GDM1 (cell line): ENCODE results near the gene MRAS.
"Not testable (repeated sequence)": the region's sequence is repeated elsewhere in the genome, so short reads cannot be mapped to it uniquely, and the experiment has no call there.

Experiments used
- DNase-seq: peaks from one replicate; lab custom pipeline; 2025; lab: John Stamatoyannopoulos, UW

The MRAS gene

DNA sequence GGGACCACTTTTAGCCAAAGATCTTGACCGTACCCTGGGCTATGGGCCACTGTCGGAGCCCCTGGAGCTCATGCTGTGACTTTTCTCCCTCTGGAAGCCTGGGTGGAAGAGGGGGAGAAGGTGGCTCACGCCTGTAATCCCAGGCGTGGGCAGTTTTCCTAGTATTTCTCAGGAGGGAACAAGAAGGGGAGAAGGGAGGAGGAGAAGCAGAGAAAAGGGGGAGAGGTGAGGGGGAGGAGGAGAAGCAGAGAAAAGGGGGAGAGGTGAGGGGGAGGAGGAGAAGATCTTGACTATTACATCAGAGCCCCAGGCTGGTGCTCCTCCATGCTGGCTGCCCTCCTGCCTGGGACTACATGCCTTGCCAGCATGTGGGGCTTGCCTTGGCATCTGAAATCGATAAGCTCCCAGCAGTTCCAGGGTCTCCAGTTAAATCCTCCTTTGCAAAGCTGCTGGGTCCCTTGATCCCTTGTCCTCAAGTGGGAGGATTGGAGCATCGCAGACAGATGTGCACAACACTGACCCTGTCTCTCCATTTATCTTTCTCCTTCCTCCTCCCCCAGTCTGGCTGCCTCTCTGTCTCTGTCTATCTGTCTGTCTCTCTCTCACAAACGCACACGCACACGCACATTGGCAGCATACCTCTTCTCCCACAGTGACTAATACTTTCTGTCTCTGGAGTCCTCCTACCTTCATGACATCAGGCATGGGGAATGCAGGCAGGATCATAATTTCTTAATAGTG is 41.6 kb downstream of the MRAS start:
- DNase-seq: no peak

GRCh38 chr3:138390582-138390932 is 42.2 kb downstream of the MRAS start:
- no peak for DNase-seq

- DNase-seq: no peak
These were observed 45.8 kb downstream of the MRAS start for GRCh38 chr3:138394156-138394555.

DNA sequence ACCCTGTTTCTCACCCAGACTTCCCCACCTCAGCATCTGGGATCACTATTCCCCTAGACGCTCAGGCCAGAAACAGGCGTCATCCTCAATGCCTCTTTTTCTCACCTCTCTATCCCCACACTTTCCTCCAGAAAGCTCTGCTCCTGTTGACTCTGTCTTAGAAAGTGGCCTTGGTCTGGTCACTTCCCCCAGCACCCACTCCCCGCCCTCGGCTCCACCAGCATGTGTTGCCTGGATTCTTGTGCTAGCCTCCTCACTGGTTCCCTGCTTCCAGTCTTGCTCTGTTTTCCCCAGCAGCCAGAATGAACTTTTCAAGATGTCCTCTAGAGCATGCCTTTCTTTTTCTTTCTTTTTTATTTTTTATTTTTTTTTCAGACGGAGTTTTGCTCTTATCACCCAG is 46.3 kb downstream of the MRAS start:
- DNase-seq: no peak

GRCh38 chr3:138395865-138396751 is 47.7 kb downstream of the MRAS start:
- DNase-seq: no peak

DNA sequence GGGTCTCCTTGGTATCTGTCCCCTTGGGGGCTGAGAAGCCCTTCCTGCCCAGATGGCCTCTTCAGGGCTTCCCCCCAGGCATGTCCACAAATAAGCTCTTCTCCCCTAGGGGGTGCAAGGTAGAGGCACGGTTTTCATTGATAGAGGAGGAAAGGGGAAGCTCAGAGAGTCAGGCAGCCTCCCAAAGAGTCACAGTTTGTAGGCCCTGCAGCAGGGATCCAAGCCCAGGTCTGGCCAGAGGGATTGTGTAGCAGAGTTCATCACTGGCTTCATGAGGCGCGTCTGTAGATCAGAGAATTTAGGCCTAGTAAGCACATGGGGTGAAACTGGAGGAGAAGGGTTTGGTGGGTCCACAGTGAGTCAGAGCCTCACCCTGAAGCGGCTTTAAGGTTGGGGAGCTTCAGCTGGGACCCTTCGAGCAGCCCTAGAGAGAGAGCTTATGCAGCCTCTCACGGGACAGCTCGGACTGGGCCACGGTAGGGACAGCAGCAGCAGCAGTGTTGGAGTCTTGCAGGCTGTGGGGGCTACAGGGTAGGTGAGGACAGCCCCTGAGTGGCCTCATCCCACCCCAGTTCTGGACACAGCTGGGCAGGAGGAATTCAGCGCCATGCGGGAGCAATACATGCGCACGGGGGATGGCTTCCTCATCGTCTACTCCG is 48.5 kb downstream of the MRAS start:
- no peak for DNase-seq

DNA sequence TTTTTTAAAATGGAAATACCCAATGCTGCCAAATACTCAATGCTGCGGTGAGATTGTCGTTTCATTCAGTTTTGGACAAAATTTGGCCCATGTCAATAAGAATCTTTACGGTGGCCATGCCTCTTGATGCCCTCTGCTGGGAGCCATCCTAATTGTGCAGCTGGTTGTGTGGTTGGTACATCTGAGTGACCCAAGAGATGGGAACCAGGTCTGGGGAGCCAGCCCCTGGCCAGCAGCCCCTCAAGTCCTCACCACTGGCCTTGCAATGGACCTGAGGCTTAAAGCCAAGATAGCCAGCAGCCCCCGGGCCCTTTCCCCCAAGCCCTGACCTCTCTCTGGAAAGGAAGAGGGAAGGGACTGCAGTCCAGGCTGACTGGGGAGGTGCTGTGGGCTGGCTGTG is 49.6 kb downstream of the MRAS start:
- DNase-seq: no peak

- DNase-seq: no peak
These were observed 50.6 kb downstream of the MRAS start for GRCh38 chr3:138398791-138399575.

DNA sequence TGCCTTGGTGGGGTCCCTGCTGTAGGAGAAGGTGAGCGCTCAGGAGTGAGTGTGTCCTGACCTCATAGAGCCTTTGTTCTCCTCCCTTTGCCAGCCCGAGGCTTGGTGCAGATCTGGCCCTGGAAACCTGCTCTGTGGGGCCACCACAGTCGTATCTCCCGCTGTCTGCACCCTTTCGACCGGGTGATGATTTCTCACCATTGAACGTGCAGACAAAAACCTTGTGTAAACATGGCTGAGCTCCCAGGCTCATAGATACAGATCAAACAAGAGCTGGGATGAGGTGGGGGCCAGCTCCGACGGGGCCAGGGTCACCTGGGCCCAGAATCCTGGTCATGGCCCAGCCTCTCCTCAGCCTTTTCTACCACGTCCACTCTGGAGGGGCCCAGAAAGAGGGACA is 51.4 kb downstream of the MRAS start:
- DNase-seq: no peak

- DNase-seq: no peak
These were observed 52.3 kb downstream of the MRAS start for GRCh38 chr3:138400651-138401070.

- no peak for DNase-seq
These were observed 53.5 kb downstream of the MRAS start for GRCh38 chr3:138401834-138402233.

DNA sequence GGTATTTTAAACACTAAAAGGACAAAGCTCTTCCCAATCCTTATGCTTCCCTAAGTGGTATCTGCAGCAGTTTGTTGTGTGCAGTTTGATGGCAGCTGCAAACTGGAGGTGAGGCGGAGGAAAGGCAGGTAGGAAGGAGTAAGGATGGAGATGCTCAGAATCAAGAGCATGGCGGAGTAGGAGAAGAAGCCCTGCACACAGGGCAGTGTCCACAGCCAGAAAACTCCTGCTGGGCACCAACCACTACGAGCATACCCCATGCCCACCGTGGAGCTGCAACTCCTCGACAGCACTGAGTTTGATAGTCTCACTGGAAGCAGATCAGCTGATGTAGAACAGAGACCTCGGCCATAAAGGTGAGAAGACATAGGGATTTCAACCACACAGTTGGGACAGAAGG is 55.7 kb downstream of the MRAS start:
- DNase-seq: no peak

GRCh38 chr3:138405001-138405400 is 56.6 kb downstream of the MRAS start:
- no peak for DNase-seq

DNA sequence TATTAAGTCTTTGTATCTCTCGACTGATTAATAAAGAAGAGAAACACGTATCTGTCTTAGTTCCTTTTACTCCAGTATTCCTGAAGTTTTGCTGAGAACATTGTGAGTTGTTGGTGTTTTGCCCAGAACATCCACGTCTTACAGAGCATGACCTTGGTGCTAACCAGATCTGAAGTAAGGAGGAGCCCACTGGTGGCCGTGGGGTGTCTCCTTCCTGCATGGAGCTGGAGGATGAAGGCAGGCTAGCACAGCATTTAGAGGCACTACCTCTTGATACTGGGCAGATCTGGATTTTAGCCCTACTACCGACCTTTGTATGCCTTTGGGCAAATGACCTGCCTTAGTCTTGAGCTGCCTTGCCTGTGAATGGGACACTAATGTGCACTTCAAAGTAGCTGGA is 57.1 kb downstream of the MRAS start:
- no peak for DNase-seq

DNA sequence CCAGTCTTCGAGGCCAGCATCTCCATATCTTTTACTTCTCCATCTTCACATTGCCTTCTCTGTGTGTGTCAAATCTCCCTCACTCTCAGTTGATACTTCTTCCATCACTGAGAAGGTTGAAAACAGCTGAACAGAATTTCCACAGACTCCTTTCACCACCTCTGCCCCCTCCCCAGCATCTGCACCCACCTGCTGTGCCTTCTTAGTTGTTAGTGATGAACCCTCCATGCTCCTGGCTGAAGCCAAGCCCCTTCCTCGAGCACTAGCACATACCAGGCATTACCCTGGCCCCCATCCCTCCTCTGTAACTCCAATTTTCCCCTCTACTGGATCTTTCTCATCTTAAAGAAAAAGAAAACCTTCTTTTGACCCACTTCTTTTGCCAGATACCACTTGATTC is 58.2 kb downstream of the MRAS start:
- DNase-seq: no peak

GRCh38 chr3:138407236-138407907 is 59.0 kb downstream of the MRAS start:
- no peak for DNase-seq

GRCh38 chr3:138408751-138409570 is 60.6 kb downstream of the MRAS start:
- DNase-seq: no peak

GRCh38 chr3:138412821-138413551 is 64.6 kb downstream of the MRAS start:
- DNase-seq: no peak

- DNase-seq: not testable (repeated sequence)
These were observed 67.9 kb downstream of the MRAS start for GRCh38 chr3:138416236-138416635.

DNA sequence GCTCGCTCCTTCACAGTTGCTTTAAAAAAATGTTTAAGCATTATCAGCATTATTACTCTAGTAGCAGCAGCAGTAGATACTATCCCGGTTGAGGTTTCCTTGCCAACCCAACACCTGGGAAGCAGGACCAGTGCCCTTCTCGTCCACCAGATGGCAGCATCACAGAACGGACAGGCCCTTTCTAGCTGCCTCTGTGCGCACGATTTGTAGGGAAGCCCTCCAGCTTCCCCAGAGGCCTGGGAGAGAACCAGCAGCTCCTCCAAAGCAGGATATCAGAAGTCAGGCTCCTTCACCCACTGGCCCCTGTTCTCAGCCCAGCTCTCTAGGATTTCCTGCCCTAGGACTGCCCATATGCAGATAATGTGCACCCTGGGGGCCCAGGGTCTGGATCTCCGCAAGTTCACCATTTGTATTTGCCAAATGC is 69.2 kb downstream of the MRAS start:
- peak; percentile 48 for DNase-seq
